ENCODE data around the gene AGPAT3. TPM values are rescaled to one million over a fixed set of nuclear protein-coding genes. Genes with fewer than 3 reads are reported as not detected.

Gene AGPAT3
- total RNA-seq, 6 donors from 2014 or later = 55.0 to 102 (median 70.0) TPM

DNA sequence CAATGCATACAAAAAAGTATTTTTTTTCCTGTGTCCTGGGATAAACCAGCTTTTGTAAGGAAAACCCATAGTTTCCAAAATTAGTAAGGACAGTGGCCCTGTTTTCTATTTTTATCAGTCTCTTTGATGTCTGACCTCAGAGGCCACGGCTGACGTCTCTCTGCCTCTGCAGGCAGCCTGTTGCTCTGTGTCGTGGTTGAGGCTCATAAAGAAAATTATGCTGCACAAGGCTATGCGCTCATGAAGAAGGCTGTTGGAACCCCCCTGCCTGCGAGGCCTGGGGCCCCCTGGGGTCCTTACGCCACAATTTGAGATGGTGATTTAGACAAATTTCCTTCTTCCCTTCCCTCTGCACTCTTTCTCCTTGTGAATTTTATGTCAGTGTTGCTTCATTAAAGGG, 48.9 kb downstream of the AGPAT3 start:
- Histone ChIP-seq H3K4me1 (peaks cover 19 to 47% (median 30%) of the 10 kb centered on the region in 4 donors), H3K36me3 (no peaks in the 10 kb centered on the region), H3K9me3 (no peaks in the 10 kb centered on the region), H3K27ac (no peak overlapping the region), H3K4me3 (no peak overlapping the region), H3K27me3 (no peaks in the 10 kb centered on the region)
- DNase-seq (no peak), ATAC-seq (ENCODE audit: low FRiP score in 2 of 2) (no peak)
- WGBS, 2 donors = 74 to 75% methylated on average over 6 of the region's 6 CpGs
- no peak for TF ChIP-seq POLR2AphosphoS5 (IDR thresholded peaks at IDR 0.05)
- no peak for TF ChIP-seq POLR2A (IDR thresholded peaks at IDR 0.05)
- no peak for TF ChIP-seq CTCF (IDR thresholded peaks at IDR 0.05)
- TF ChIP-seq EP300 (IDR thresholded peaks at IDR 0.05) = no peak

- ATAC-seq (ENCODE audit: low FRiP score in 2 of 2) = no peak
- TF ChIP-seq POLR2AphosphoS5 (IDR thresholded peaks at IDR 0.05) (no peak), POLR2A (IDR thresholded peaks at IDR 0.05) (no peak), CTCF (IDR thresholded peaks at IDR 0.05) (no peak), EP300 (IDR thresholded peaks at IDR 0.05) (no peak)
These were observed 51.1 kb downstream of the AGPAT3 start for GRCh38 chr21:43916076-43916475.

GRCh38 chr21:43916691-43917514, 51.9 kb downstream of the AGPAT3 start:
- no peak for TF ChIP-seq POLR2AphosphoS5 (IDR thresholded peaks at IDR 0.05)
- TF ChIP-seq CTCF (IDR thresholded peaks at IDR 0.05) = no peak
- no peak for TF ChIP-seq EP300 (IDR thresholded peaks at IDR 0.05)
- TF ChIP-seq POLR2A (IDR thresholded peaks at IDR 0.05) = no peak
- H3K4me3 ChIP-seq = peak overlapping the region in 3 of 4 donors; percentile 21 to 36 (median 33)
- H3K27ac ChIP-seq = peak overlapping the region in 1 of 4 donors; percentile 23
- WGBS, 2 donors = 41 to 58% methylated on average over 29 to 30 of the region's 35 CpGs
- H3K4me1 ChIP-seq = peaks cover 10 to 33% (median 14%) of the 10 kb centered on the region in 4 donors
- H3K27me3 ChIP-seq = no peaks in the 10 kb centered on the region
- DNase-seq = peak in 1 of 2 donors; percentile 85
- peak; percentile 44 to 55 for ATAC-seq (ENCODE audit: low FRiP score in 2 of 2)
- H3K9me3 ChIP-seq = no peaks in the 10 kb centered on the region
- H3K36me3 ChIP-seq = no peaks in the 10 kb centered on the region

More at GRCh38 chr21:43916076-43916475, 51.1 kb downstream of the AGPAT3 start:
- H3K36me3 ChIP-seq = no peaks in the 10 kb centered on the region
- no peaks in the 10 kb centered on the region for H3K9me3 ChIP-seq
- H3K27ac ChIP-seq = no peak overlapping the region
- WGBS, 2 donors = 83 to 92% methylated on average over 9 of the region's 9 CpGs
- H3K4me3 ChIP-seq = no peak overlapping the region
- peaks cover 18 to 36% (median 20%) of the 10 kb centered on the region in 4 donors for H3K4me1 ChIP-seq
- DNase-seq = no peak
- no peaks in the 10 kb centered on the region for H3K27me3 ChIP-seq

- Histone ChIP-seq H3K4me1 (peaks cover 6 to 35% (median 13%) of the 10 kb centered on the region in 4 donors), H3K27me3 (no peaks in the 10 kb centered on the region), H3K36me3 (no peaks in the 10 kb centered on the region), H3K27ac (no peak overlapping the region), H3K4me3 (peak overlapping the region in 1 of 4 donors; percentile 33), H3K9me3 (no peaks in the 10 kb centered on the region)
- WGBS, 2 donors = 83 to 88% methylated on average over 12 of the region's 12 CpGs
- ATAC-seq (ENCODE audit: low FRiP score in 2 of 2) = no peak
- no peak for TF ChIP-seq POLR2AphosphoS5 (IDR thresholded peaks at IDR 0.05)
- TF ChIP-seq POLR2A (IDR thresholded peaks at IDR 0.05) = no peak
- TF ChIP-seq CTCF (IDR thresholded peaks at IDR 0.05) = no peak
- no peak for TF ChIP-seq EP300 (IDR thresholded peaks at IDR 0.05)
- DNase-seq = no peak
These were observed 52.7 kb downstream of the AGPAT3 start for GRCh38 chr21:43917515-43918384.

All from upper lobe of left lung (tissue), 6 donors.